Omental fat pad (tissue), 4 donors: ENCODE results near the gene RSPO1. TPM values are rescaled to one million over a fixed set of nuclear protein-coding genes. Genes with fewer than 3 reads are reported as not detected.

Experiments
- ATAC-seq: fragments of 150-250 bp; one replicate; pipeline ENCODE4 v1.9.1; 2016; ENCODE audit warnings: mild to moderate bottlenecking, moderate library complexity; ENCODE audit not compliant: low FRiP score
- DNase-seq: peaks from one replicate; pipeline ENCODE4 v3.0.0-alpha.2; 2019; ENCODE audit warnings: low spot score
- CTCF ChIP-seq, 3 donors: fragments of 450-650 bp; IDR thresholded peaks; one replicate each; pipeline ENCODE4 v1.5.1; 2016 to 2017; ENCODE audit warnings: antibody characterized with exemption in 3 of 3, mild to moderate bottlenecking in 3 of 3, moderate library complexity in 2 of 3
- total RNA-seq, 4 donors: library from RNA; depleted of rRNA; stranded (reverse); fragments of >200 nt; gene quantifications; one replicate each; pipeline ENCODE4 v1.1.0, GENCODE V29; 2016

Gene RSPO1
- total RNA-seq, 4 donors from 2014 or later, result 1.7 to 47.3 (median 13.5) TPM

DNA sequence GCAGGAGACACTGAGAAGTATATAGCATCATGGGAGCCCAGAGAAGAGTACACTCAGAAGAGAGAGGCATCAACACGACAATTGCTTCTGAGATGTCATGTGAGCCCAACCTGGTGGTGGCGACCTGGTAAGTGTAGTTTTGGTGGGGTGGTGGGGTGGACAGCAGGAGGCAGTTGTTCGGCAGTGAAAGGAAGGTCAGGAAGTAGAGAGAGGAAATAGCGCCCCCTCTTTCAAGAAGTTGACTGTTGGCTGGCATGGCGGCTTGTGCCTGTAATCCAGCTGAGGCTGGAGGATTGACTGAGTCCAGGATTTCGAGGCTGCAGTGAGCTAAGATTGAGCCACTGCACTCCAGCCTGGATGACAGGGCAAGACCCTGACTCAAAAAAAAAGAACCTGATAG, 12.6 kb downstream of the RSPO1 start:
- no peak for ATAC-seq
- TF ChIP-seq CTCF (IDR thresholded peaks at IDR 0.05), result no peak
- DNase-seq, result no peak

- TF ChIP-seq CTCF (IDR thresholded peaks at IDR 0.05), result no peak
- DNase-seq (no peak), ATAC-seq (no peak)
Observed at GRCh38 chr1:37621326-37621870, 13.3 kb downstream of the RSPO1 start.

GRCh38 chr1:37620707-37621106, 14.0 kb downstream of the RSPO1 start:
- DNase-seq (no peak), ATAC-seq (no peak)
- no peak for TF ChIP-seq CTCF (IDR thresholded peaks at IDR 0.05)

- DNase-seq (no peak), ATAC-seq (no peak)
- no peak for TF ChIP-seq CTCF (IDR thresholded peaks at IDR 0.05)
Observed at GRCh38 chr1:37616330-37616729, 18.4 kb downstream of the RSPO1 start.

DNA sequence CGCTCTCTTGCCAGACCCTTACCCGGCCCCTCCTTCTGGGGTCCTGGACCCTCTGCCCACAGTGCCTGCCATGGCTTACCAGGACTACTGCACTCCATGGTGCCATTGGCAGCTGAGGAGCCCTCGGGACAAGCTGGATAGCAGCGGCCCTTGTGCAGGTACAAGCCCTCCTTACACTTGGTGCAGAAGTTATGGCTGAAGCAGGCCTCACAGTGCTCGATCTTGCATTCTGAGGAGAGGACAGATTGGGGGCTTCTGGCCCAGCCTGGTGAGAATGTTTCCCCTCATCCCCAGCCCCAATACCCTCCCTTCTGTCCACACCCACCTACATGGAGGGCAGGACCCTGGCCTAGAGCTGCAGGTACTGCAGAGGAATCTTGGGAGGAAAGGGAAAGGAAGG, 20.6 kb downstream of the RSPO1 start:
- no peak for DNase-seq
- no peak for TF ChIP-seq CTCF (IDR thresholded peaks at IDR 0.05)

GRCh38 chr1:37612186-37612585, 22.5 kb downstream of the RSPO1 start:
- no peak for ATAC-seq
- no peak for TF ChIP-seq CTCF (IDR thresholded peaks at IDR 0.05)

More for the DNA sequence above, 20.6 kb downstream of the RSPO1 start:
- no peak for ATAC-seq

GRCh38 chr1:37609994-37610393, 24.7 kb downstream of the RSPO1 start:
- no peak for TF ChIP-seq CTCF (IDR thresholded peaks at IDR 0.05)
- ATAC-seq (no peak), DNase-seq (no peak)

More at GRCh38 chr1:37612186-37612585, 22.5 kb downstream of the RSPO1 start:
- no peak for DNase-seq
